K562 (cell line): ENCODE measurements around the gene UBXN2A. TPM values are rescaled to one million over a fixed set of nuclear protein-coding genes. Genes with fewer than 3 reads are reported as not detected.

Experiments used
- ATAC-seq: fragments of 200-7000 bp; cut with Tn5 transposase; 3 replicates; pipeline ENCODE4 v1.9.1; 2020; ENCODE audit warnings: moderate library complexity
- BruUV-seq: library from RNA; stranded (reverse); fragments of 400-500 nt; replicated peaks from 2 replicates; lab custom pipeline; 2021; lab: Mats Ljungman, UMichigan
- CTCF ChIA-PET: fragments of 300-600 bp; formaldehyde crosslinking; extraction: SDS; loops from one replicate; lab custom pipeline; 2021; ENCODE audit warnings: low intra/inter-chr PET ratio; lab: Yijun Ruan, JAX
- POLR2A ChIA-PET: fragments of 300-600, 350-650 bp; sonication (Branson Sonifier 250); formaldehyde crosslinking; extraction: SDS; loops from one replicate; lab custom pipeline; 2021; ENCODE audit warnings: antibody characterized with exemption, inconsistent platforms; lab: Yijun Ruan, JAX
- DNase-seq, 4 experiments: peaks; one replicate each; pipeline versions ENCODE4 v3.0.0 to v3.0.0-alpha.2; 2011 to 2018; ENCODE audit warnings: low spot score in 3 of 4, mixed read lengths in 3 of 4; ENCODE audit errors: extremely low read depth in 1 of 4
- FAIRE-seq: peaks from 2 replicates; lab custom pipeline; 2011; peaks lifted over from hg19 to GRCh38; lab: Jason Lieb, UNC
- H2AFZ ChIP-seq: 2 replicates; pipeline ENCODE4 v1.6.0; 2011; ENCODE audit warnings: low read depth, low read length, control low read depth, inconsistent platforms
- H3K27ac ChIP-seq: fragments of 200-600 bp; 3 replicates; pipeline ENCODE4 v1.8.0; 2011; ENCODE audit warnings: low read depth, mild to moderate bottlenecking, control low read depth, inconsistent platforms, low read length, moderate library complexity, mixed read lengths; ENCODE audit errors: extremely low read depth
- H3K27me3 ChIP-seq, 2 experiments: fragments of 300-600 bp in 1 of 2; 2 replicates in 1 of 2; 3 replicates in 1 of 2; pipeline versions ENCODE4 v1.6.0 to v1.8.0; 2011; ENCODE audit warnings: inconsistent platforms in 2 of 2, low read length in 2 of 2, mild to moderate bottlenecking in 1 of 2, mixed read lengths in 1 of 2, moderate library complexity in 1 of 2; ENCODE audit not compliant: control insufficient read depth in 2 of 2, insufficient read depth in 2 of 2
- H3K36me3 ChIP-seq: fragments of 300-600 bp; 3 replicates; pipeline ENCODE4 v1.8.0; 2011; ENCODE audit warnings: mild to moderate bottlenecking, low read length, inconsistent platforms; ENCODE audit not compliant: control insufficient read depth, insufficient read depth
- H3K4me1 ChIP-seq, 2 experiments: fragments of 200-600 bp in 1 of 2; replicated peaks in 1 of 2; 2 replicates in 1 of 2; 3 replicates in 1 of 2; pipeline versions ENCODE4 v1.5.1 to v1.8.0; 2011; ENCODE audit warnings: inconsistent platforms in 2 of 2, low read length in 2 of 2, mild to moderate bottlenecking in 1 of 2, mixed read lengths in 1 of 2, moderate library complexity in 1 of 2; ENCODE audit not compliant: control insufficient read depth in 2 of 2, insufficient read depth in 2 of 2
- H3K4me2 ChIP-seq: 2 replicates; pipeline ENCODE4 v1.6.1; 2011; ENCODE audit warnings: low read length, control low read depth, inconsistent platforms, mixed read lengths; ENCODE audit not compliant: insufficient read depth
- H3K4me3 ChIP-seq: fragments of 200-600 bp; sonication (generic), shearing (Covaris generic); 2 replicates; pipeline ENCODE4 v1.5.1; 2016; ENCODE audit warnings: control low read depth, inconsistent platforms
- H3K79me2 ChIP-seq: fragments of 200-600 bp; 3 replicates; pipeline ENCODE4 v1.8.0; 2011; ENCODE audit warnings: low read length, inconsistent platforms; ENCODE audit not compliant: control insufficient read depth, insufficient read depth
- H3K9ac ChIP-seq, 2 experiments: 2 replicates each; pipeline versions ENCODE4 v1.6.0 to v1.6.1; 2011; ENCODE audit warnings: low read depth in 2 of 2, low read length in 2 of 2, control low read depth in 1 of 2, inconsistent platforms in 1 of 2, mild to moderate bottlenecking in 1 of 2, mixed read lengths in 1 of 2; ENCODE audit not compliant: insufficient read depth in 1 of 2
- H3K9me1 ChIP-seq: one replicate; pipeline ENCODE4 v1.6.0; 2011; ENCODE audit warnings: inconsistent platforms, mild to moderate bottlenecking, low read length, moderate library complexity; ENCODE audit not compliant: control insufficient read depth, insufficient read depth
- H3K9me3 ChIP-seq: replicated peaks from 2 replicates; pipeline ENCODE4 v1.5.1; 2011; ENCODE audit warnings: low read depth, low read length, inconsistent platforms; ENCODE audit not compliant: control insufficient read depth, insufficient read depth
- H4K20me1 ChIP-seq: replicated peaks from 2 replicates; pipeline ENCODE4 v1.6.1; 2011; ENCODE audit warnings: low read length, inconsistent platforms, mixed read lengths; ENCODE audit not compliant: control insufficient read depth, insufficient read depth
- ADNP ChIP-seq: fragments of 200-800 bp; sonication (Bioruptor generic); IDR thresholded peaks from 2 replicates; pipeline ENCODE4 v1.6.1; 2016; ENCODE audit warnings: missing genetic modification characterization, missing compliant biosample characterization
- KAT7 ChIP-seq: sonication (generic); formaldehyde crosslinking; IDR thresholded peaks from 2 replicates; pipeline ENCODE4 v1.8.0; 2022; ENCODE audit warnings: missing genetic modification reagents, mild to moderate bottlenecking, borderline replicate concordance
- MAZ ChIP-seq, 2 experiments: fragments of 450-650 bp in 1 of 2; sonication (generic) in 1 of 2; formaldehyde crosslinking; IDR thresholded peaks in 1 of 2; conservative IDR thresholded peaks in 1 of 2; 2 replicates each; pipeline versions ENCODE4 v1.4.0 to v1.5.0; 2020; ENCODE audit warnings: mild to moderate bottlenecking in 1 of 2, missing genetic modification reagents in 1 of 2
- MCM7 ChIP-seq, 2 experiments: fragments of 450-650 bp; IDR thresholded peaks; 2 replicates each; pipeline ENCODE4 v1.6.1; 2016 to 2018
- NONO ChIP-seq, 2 experiments: fragments of 200-400 bp in 1 of 2; fragments of 450-650 bp in 1 of 2; formaldehyde crosslinking in 1 of 2; IDR thresholded peaks; 2 replicates each; pipeline ENCODE4 v1.6.1; 2017; ENCODE audit warnings: low read depth in 2 of 2, mild to moderate bottlenecking in 2 of 2, moderate library complexity in 2 of 2, low read length in 1 of 2
- RBBP5 ChIP-seq: fragments of 200-600 bp; sonication (generic); IDR thresholded peaks from 2 replicates; pipeline ENCODE4 v1.6.1; 2012; ENCODE audit warnings: borderline replicate concordance, mild to moderate bottlenecking, low read length, control low read depth, inconsistent platforms; ENCODE audit not compliant: insufficient read depth, poor library complexity, severe bottlenecking
- RBM25 ChIP-seq: fragments of 200-400 bp; formaldehyde crosslinking; IDR thresholded peaks from 2 replicates; pipeline ENCODE4 v1.6.1; 2018; ENCODE audit warnings: low read length, low read depth, moderate library complexity; ENCODE audit not compliant: severe bottlenecking
- ZBTB40 ChIP-seq, 2 experiments: fragments of 450-650 bp in 1 of 2; sonication (generic) in 1 of 2; formaldehyde crosslinking in 1 of 2; IDR thresholded peaks; 2 replicates each; pipeline versions ENCODE4 v1.7.1 to v1.9.0; 2016 to 2022; ENCODE audit warnings: inconsistent platforms in 1 of 2, mild to moderate bottlenecking in 1 of 2, missing genetic modification reagents in 1 of 2
- ZC3H4 ChIP-seq: sonication (generic); formaldehyde crosslinking; IDR thresholded peaks from 2 replicates; pipeline ENCODE4 v1.9.0; 2021; ENCODE audit warnings: missing genetic modification reagents, borderline replicate concordance
- WGBS: fragments of 100-300 bp; shearing (Covaris generic); methylation state at CpG from one replicate; pipeline ENCODE4 v1.1.6; 2016; ENCODE audit warnings: low coverage, mixed read lengths; ENCODE audit not compliant: insufficient coverage; ENCODE audit errors: missing lambda C conversion rate; 5-methylcytosine and 5-hydroxymethylcytosine counted together
- in situ Hi-C: fragments of 300-500 bp; cut with MboI; formaldehyde crosslinking; loops from 4 replicates; pipeline ENCODE4 v1.15.0; 2018; ENCODE audit warnings: inconsistent platforms, mixed read lengths
- intact Hi-C: fragments of 100-400 bp; cut with micrococcal nuclease; formaldehyde crosslinking; loops from 2 replicates; pipeline ENCODE4 v1.14.2; 2022
- polyA plus RNA-seq, 8 experiments: library from polyadenylated mRNA; depleted of rRNA in 4 of 8; stranded (reverse) in 5 of 8; unstranded in 3 of 8; fragments of >200 nt; fragmentation: Nextera tagmentation in 2 of 8; fragmentation: Illumina TruSeq in 1 of 8; extraction: Ambion mirVana in 2 of 8; extraction: Trizol in 1 of 8; gene quantifications; 2 replicates each; pipeline versions ENCODE4 v1.2.1 to v1.2.3, GENCODE V29; 2011 to 2014; ENCODE audit warnings: inconsistent platforms in 1 of 8, missing spikeins in 1 of 8
- total RNA-seq, 7 experiments: library from RNA; depleted of rRNA in 6 of 7; stranded (reverse); fragments of >200 nt in 6 of 7; fragmentation: Illumina TruSeq in 2 of 7; extraction: Trizol in 2 of 7; gene quantifications; 2 replicates each; pipeline versions ENCODE4 v1.2.1 to v1.2.3, GENCODE V29; 2011 to 2021; ENCODE audit warnings: low replicate concordance in 1 of 7

Gene UBXN2A
- total and polyA plus RNA-seq, 9 of the 15 experiments (the other 6 are each of a cell fraction or from before 2014, with no cell fraction given): 3.4 to 25.6 (median 16.0) TPM

GRCh38 chr2:23940718-23941620 is 706 bp downstream of the UBXN2A start:
- peak in 2 of 4 experiments; percentile 17 to 59 for DNase-seq
- no peaks in the 10 kb centered on the region for H3K9me1 ChIP-seq
- peaks cover 55% of the 10 kb centered on the region for H3K79me2 ChIP-seq
- H3K4me3 ChIP-seq: peak overlapping the region; percentile 88
- ATAC-seq: peak; percentile 48
- FAIRE-seq: no peak
- CTCF ChIA-PET: no interaction called here
- BruUV-seq: TSS peak; percentile 66
- H3K27me3 ChIP-seq: no peaks in the 10 kb centered on the region
- H3K27ac ChIP-seq: peak overlapping the region; percentile 93
- in situ Hi-C loops (no loop called here), intact Hi-C loops (loop anchor here (5.0 kb wide), 1 partner anchor 71 kb away; the partner anchor contains the start of gene MFSD2B)
- peaks cover 11 to 28% of the 10 kb centered on the region in 2 experiments; a peak in 4 of 5 replicates for H3K4me1 ChIP-seq
- POLR2A ChIA-PET: interaction anchor here (0.6 to 5.7 kb wide), 12 partner anchors 10 to 118 kb away, joined by 3 to 54 read pairs (median 4); partner anchors contain the start of gene ATAD2B
- WGBS: 1% methylated on average over 31 of the region's 46 CpGs
- peaks cover 8% of the 10 kb centered on the region; the same call in 2 of the 3 replicates for H3K36me3 ChIP-seq
- H2AFZ ChIP-seq: peak overlapping the region; percentile 99
- peak overlapping the region; percentile 93 to 97 for H3K9ac ChIP-seq
- H3K9me3 ChIP-seq: no peaks in the 10 kb centered on the region
- H4K20me1 ChIP-seq: 0 out of 2 replicates have a peak, but pooled peaks cover 3% of the 10 kb centered on the region
- peak overlapping the region; percentile 85 for H3K4me2 ChIP-seq
- 0 out of 4 replicates have a peak, but pooled peaks of 1 of the 2 experiments have one; percentile 7 for TF ChIP-seq NONO (IDR thresholded peaks at IDR 0.05; ENCODE audit: low read depth in 2 of 2, low read length in 1 of 2)
- 0 out of 4 replicates have a peak, but pooled peaks have one; percentile 3 to 11 for TF ChIP-seq MAZ (CRISPR knock-in tag; conservative IDR thresholded peaks at IDR 0.05 in 1 of 2, IDR thresholded peaks at IDR 0.05 in 1 of 2)
- peak; percentile 75; the same call in 1 of the 2 replicates for TF ChIP-seq KAT7 (CRISPR knock-in tag)
- peak; percentile 91 for TF ChIP-seq RBBP5
- no peak for TF ChIP-seq MCM7 (IDR thresholded peaks at IDR 0.05)
- no peak for TF ChIP-seq RBM25
- TF ChIP-seq ADNP (tag): no peak
- peak; percentile 55; the same call in 1 of the 2 replicates for TF ChIP-seq ZBTB40 (IDR thresholded peaks at IDR 0.05)
- no peak for TF ChIP-seq ZBTB40 (CRISPR knock-in tag; IDR thresholded peaks at IDR 0.05)
- 0 out of 2 replicates have a peak, but pooled peaks have one; percentile 9 for TF ChIP-seq ZC3H4 (CRISPR knock-in tag)
